Measurements from ENCODE around the gene TUBB8B.
"Not testable (repeated sequence)": the region's sequence is repeated elsewhere in the genome, so short reads cannot be mapped to it uniquely, and the experiment has no call there.

The TUBB8B gene

GRCh38 chr18:12773-13172 is 36.6 kb downstream of the TUBB8B start:
- H3K27ac ChIP-seq (ENCODE audit: low read length); H3K9me3 ChIP-seq (ENCODE audit: control insufficient read depth, insufficient read depth, low read length); H3K27me3 ChIP-seq (ENCODE audit: control insufficient read depth, insufficient read depth, low read length); H3K36me3 ChIP-seq (ENCODE audit: control insufficient read depth, insufficient read depth, low read length); H3K4me1 ChIP-seq (ENCODE audit: control insufficient read depth, insufficient read depth, low read length); H3K4me3 ChIP-seq (ENCODE audit: low read length); DNase-seq (ENCODE audit: low read depth, low spot score): not testable (repeated sequence)
- WGBS (ENCODE audit: insufficient coverage, insufficient read length), result no CpG with 5 or more reads among the region's 9 CpGs

GRCh38 chr18:11383-12274 is 37.8 kb downstream of the TUBB8B start:
- not testable (repeated sequence) for H3K4me3 ChIP-seq (ENCODE audit: low read length); H3K27me3 ChIP-seq (ENCODE audit: control insufficient read depth, insufficient read depth, low read length); H3K9me3 ChIP-seq (ENCODE audit: control insufficient read depth, insufficient read depth, low read length); H3K4me1 ChIP-seq (ENCODE audit: control insufficient read depth, insufficient read depth, low read length); H3K27ac ChIP-seq (ENCODE audit: low read length); DNase-seq (ENCODE audit: low read depth, low spot score); H3K36me3 ChIP-seq (ENCODE audit: control insufficient read depth, insufficient read depth, low read length)
- no CpG with 5 or more reads among the region's 65 CpGs for WGBS (ENCODE audit: insufficient coverage, insufficient read length)

- H3K27ac ChIP-seq (ENCODE audit: low read length); H3K36me3 ChIP-seq (ENCODE audit: control insufficient read depth, insufficient read depth, low read length); H3K9me3 ChIP-seq (ENCODE audit: control insufficient read depth, insufficient read depth, low read length); DNase-seq (ENCODE audit: low read depth, low spot score); H3K4me1 ChIP-seq (ENCODE audit: control insufficient read depth, insufficient read depth, low read length); H3K27me3 ChIP-seq (ENCODE audit: control insufficient read depth, insufficient read depth, low read length); H3K4me3 ChIP-seq (ENCODE audit: low read length): not testable (repeated sequence)
- no CpG with 5 or more reads among the region's 75 CpGs for WGBS (ENCODE audit: insufficient coverage, insufficient read length)
Observed at GRCh38 chr18:10624-11184, 38.7 kb downstream of the TUBB8B start.

GRCh38 chr18:9937-10336 is 39.5 kb downstream of the TUBB8B start:
- DNase-seq (ENCODE audit: low read depth, low spot score); H3K36me3 ChIP-seq (ENCODE audit: control insufficient read depth, insufficient read depth, low read length); H3K9me3 ChIP-seq (ENCODE audit: control insufficient read depth, insufficient read depth, low read length); H3K4me3 ChIP-seq (ENCODE audit: low read length); H3K27ac ChIP-seq (ENCODE audit: low read length); H3K4me1 ChIP-seq (ENCODE audit: control insufficient read depth, insufficient read depth, low read length); H3K27me3 ChIP-seq (ENCODE audit: control insufficient read depth, insufficient read depth, low read length): not testable (repeated sequence)
